GM19463 (cell line): ENCODE results near the gene UBTD1.
"Not testable (repeated sequence)": the region's sequence is repeated elsewhere in the genome, so short reads cannot be mapped to it uniquely, and the experiment has no call there.

Experiments
- ATAC-seq: cut with Tn5 transposase; IDR thresholded peaks from one replicate; pipeline ENCODE4 v1.9.1; 2021; ENCODE audit warnings: mild to moderate bottlenecking, moderate library complexity; ENCODE audit not compliant: unreplicated experiment

Gene UBTD1

DNA sequence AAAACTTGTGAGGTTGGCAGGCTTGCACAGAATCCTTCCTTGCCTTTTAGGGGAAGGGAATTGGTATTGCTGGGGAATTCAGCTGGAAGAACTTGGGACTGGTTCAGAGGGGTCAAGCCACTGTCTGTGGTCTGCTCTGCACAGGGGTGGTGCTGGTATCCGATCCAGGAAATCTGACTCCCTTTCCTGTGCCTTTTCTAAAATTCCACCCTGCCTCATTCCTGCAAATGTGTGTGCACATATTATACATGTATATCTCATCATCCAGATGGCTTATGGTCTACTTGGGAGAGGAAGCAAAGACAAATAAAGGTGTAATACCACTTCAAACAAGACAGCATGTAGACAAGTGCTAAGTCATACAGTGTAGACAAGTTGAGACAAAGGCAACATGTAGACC is 14.3 kb downstream of the UBTD1 start:
- no peak for ATAC-seq

DNA sequence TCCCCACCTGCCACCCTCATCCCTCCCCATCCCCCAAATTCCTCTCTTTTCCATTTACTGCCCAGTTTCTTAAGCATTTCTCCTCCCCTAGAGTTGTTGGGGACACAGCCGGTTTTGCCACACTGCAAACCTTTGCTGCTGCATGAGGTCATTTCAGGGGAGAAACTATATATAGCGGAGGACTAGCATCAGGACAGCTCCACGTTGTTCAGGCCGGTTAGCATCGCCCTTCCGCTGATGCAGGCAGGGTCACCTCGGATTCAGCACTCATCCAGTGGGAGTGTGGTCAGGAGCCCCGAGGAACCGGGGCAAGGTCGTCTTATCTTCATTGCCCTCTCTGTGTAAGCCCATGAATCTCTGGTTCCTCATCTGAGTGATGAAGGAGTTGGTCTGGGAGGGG is 15.6 kb downstream of the UBTD1 start:
- no peak for ATAC-seq

GRCh38 chr10:97515271-97515978 is 16.7 kb downstream of the UBTD1 start:
- ATAC-seq, result no peak

DNA sequence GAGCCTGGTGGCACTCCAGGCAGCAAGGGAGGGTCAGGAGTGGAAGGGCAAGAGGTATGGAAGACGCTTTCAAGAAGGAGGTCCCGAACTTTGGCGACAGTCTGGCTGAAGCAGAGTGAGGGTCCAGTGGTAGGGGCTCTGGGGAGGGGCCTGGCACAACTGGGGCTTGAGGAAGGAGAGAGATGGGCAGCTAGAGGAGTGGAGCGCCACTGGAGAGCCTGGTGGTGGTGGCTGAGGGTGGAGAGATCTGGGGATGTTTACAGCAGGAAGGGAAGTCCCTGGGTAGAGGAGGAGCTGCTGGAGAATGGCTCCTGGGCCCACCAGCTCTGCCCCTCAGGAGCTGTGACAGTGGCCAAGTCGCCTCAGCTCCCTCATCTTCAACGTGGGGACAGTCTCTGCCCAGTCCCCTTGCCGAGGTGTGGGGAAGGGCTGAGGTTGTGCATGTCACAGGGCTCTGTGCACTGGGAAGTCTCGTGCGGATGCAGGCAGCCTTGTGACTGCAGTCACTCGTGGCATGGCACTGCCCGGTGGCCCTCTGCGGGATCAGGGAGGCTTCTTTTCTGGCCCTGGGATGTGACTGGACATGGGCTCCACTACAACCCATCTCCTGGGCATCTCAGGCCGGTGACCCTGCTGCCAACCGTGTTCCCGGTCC is 18.5 kb downstream of the UBTD1 start:
- no peak for ATAC-seq

DNA sequence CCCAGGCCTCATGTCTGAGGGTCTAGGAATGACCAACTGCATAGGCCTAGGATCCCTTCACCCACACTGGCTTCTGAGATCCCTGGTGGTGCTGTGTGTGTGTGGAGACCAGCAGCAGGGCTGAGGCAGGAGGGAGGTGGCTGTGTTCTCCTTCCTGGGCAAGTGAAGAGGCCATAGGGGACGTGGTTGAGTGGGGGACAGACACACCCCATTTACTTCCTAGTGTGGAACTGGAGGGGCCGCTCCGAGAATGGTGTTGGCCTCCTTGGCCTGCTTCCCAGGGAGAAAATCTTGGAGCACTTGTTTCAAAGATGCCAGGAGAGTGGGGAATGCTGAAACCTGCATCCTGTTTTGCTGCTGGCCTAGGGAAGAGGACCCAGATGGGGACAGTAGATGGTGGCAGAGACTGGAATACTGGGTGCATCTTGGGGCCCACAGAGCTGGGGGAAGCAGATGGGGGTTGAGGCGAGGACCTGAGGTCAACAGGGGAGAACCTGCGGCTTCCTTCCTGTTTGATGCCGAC is 19.1 kb downstream of the UBTD1 start:
- no peak for ATAC-seq

DNA sequence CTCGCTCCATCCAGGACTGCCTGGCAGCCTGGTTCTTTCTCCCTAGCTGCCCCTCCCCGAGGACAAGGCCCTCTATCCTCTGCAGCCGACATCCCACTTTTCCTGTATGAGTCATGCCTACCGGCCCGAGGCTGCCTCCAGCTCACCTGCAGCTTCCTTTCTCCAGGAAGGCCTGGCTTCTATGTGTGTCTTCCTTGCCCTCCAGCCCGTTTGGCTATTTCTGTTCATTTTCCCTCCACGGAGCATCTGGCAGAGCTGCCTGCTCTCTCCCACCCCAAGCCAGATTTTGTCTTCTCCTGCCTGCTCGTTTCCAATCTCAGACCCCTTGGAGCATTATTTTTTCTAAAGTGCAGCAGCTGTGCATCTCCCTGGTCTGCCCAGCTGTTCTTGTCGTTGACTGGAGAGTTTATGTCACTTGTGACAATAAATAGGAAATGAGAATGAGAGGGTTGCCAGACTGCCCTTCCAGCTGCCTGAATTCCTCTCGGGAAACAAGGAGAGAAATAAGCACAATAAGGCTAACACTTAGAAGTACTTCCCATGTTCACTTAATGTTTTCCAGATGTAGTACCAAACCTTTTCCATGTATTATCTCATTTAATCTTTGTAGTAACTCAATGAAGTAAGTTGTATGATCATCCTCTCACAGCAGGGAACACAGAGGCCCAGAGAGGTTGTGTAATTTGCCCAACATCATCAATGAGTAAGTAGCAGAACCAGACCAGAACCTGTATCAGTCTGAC is 19.7 kb downstream of the UBTD1 start:
- no peak for ATAC-seq

DNA sequence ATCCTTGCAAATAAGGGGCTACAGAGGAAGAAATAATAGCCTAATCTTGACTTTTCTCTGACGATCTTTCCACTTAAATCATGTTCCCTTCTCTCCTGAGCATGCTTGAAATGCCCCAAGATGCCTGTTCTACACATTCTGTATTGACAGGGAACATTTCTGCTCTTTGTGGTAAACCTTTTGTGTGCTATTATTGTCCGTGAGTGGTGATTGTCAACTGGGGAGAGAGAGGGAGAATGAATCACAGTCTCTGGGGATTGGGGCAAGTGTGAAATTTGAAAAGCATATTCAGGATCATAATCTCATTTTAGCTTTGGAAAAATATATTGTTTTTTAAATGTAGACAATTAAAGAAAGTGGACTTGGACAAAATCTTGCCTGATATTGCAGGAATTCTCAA is 20.6 kb downstream of the UBTD1 start:
- ATAC-seq, result no peak

- ATAC-seq, result no peak
Observed at GRCh38 chr10:97520520-97520919, 21.8 kb downstream of the UBTD1 start.

DNA sequence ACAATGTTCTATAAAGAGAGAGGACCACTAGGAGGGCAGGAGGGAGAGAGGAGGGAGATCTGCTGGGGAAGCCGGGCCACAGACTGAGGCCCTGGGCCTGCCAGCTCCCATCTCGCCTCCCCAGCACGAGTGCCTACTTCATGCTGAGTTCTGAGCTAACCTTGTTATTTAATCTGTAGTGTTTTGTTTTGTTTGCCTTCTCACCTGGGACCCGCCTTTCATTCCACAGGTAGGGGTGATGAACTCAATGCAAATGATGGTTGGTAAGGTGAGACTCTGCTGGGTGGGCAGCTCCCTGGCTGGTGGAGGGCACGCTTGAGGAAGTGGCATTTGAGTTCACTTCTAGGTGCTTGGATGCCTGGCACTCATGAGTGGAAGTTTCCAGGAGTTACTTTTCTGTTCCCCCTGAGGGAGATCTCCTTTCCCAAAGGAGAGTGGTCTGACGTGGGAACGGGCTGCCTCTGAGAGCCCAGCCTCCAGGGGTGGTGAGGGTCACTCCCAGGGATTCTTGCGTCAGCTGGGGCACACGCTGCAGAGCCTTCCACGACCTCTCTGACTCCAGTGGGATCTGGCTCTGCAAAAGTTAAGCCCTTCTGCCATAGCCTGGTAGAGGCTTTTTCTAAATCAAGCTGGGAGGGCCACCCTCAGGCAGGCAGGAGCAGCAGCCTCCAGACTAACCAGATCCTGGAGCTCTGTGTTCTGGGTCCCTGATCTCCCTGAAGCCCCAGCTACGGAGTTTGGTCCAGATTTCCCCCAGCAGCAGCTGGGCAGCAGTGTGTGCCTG is 22.4 kb downstream of the UBTD1 start:
- ATAC-seq, result no peak

DNA sequence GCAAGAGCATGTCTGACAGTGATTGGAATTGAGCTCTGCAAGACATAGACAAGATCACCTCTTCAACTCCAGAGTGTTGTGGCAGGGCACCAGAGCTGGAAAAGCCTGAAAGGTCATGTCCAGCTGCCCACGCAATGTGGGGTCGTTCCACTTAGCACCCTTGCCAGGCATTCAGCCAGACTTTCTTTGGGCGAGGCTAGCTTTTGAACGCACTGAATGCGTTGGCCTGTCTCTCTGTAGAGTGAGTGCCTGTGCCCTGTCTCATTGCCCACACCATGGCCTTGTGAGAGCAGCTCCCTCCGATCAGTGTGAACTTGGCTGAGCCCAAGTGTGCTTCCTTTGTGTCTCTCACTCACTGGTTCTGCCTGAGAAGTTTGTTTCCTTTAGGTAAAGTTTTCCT is 23.3 kb downstream of the UBTD1 start:
- no peak for ATAC-seq

- ATAC-seq, result no peak
Observed at GRCh38 chr10:97522937-97523336, 24.2 kb downstream of the UBTD1 start.

GRCh38 chr10:97525086-97525485 is 26.4 kb downstream of the UBTD1 start:
- no peak for ATAC-seq

- ATAC-seq, result no peak
Observed at GRCh38 chr10:97525683-97526110, 27.0 kb downstream of the UBTD1 start.

DNA sequence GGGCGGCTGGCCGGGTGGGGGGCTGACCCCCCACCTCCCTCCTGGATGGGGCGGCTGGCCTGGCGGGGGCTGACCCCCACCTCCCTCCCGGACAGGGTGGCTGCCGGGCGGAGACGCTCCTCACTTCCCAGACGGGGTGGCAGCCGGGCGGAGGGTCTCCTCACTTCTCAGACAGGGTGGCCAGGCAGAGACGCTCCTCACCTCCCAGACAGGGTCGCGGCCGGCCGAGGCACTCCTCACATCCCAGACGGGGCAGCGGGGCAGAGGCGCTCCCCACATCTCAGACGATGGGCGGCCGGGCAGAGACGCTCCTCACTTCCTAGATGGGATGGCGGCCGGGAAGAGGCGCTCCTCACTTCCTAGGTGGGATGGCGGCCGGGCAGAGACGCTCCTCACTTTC is 30.2 kb downstream of the UBTD1 start:
- not testable (repeated sequence) for ATAC-seq

DNA sequence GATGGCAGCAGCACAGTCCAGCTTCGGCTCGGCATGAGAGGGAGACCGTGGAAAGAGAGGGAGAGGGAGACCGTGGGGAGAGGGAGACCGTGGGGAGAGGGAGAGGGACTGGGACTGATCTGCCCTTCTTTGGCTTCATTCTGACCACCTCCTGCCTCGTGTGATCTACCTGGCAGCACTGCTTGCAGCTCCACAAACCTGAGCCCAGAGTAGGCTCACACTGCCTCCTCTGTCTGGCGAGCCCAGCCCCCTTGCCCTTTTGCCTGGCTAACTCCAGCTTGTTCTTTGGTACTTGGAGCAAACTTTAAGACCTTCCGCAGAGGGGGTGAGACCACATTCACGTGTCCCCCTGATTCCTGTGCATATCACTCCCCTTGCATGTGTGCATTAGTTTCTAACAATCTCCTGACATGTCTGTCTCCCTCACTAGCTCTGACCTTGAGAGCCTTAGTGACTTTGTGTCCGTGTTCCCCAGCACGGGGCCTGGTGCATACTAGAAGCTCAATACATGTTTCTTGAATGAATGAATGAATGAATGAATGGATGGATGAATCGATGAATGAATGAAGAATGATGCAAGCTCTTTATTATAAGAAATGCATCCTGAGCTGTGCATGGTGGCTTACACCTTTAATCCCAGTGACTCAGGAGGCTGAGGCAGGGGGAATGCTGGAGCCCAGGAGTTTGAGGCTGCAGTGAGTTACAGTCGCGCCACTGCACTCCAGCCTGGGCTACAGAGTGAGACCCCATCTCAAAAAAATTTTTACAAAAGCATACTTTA is 31.2 kb downstream of the UBTD1 start:
- no peak for ATAC-seq

DNA sequence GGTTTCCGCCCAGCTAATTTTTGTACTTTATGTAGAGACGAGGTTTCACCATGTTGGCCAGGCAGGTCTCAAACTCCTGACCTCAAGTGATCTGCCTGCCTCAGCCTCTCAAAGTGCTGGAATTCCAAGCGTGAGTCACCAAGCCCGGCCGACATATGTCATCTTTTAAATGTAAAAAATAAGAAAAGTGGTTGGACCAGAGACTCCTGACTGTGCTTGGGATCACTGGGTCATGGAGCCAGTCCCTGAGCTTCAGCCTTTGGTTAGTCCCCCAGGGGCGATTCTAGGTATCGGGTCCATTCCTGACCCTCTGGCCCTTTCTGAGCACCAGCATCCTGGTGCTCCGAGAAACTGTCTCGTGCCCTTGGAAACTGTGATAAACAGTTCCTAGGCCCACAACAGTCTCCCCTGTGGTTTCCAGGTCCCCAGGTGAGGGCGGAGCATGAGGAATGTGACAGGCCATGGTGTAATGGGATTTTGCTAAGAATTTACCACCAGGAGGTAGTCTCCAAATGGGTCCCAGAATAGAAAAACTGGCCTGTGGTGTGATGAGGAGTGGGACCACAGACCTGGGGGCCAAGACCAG is 32.8 kb downstream of the UBTD1 start:
- no peak for ATAC-seq

- ATAC-seq, result no peak
Observed at GRCh38 chr10:97532935-97533671, 34.4 kb downstream of the UBTD1 start.

DNA sequence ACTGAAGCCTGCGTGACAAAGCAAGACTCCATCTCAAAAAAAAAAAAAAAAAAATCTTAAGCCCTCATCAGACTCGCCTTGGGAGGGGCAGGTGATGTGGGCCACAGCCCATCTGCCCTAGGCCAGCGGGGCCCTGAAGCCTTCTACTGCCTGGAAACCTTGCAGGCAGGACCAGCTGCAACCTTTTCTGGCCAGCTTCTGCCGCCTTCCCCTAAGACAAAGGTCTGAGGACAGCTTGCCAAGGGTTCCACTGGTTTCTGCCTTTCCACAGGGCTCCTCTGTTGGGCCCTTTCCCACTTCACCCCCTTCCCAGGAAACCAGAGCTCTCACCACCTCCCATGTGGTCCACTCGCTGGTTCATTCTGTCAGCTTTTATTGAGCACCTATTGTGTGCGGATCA is 35.2 kb downstream of the UBTD1 start:
- no peak for ATAC-seq

DNA sequence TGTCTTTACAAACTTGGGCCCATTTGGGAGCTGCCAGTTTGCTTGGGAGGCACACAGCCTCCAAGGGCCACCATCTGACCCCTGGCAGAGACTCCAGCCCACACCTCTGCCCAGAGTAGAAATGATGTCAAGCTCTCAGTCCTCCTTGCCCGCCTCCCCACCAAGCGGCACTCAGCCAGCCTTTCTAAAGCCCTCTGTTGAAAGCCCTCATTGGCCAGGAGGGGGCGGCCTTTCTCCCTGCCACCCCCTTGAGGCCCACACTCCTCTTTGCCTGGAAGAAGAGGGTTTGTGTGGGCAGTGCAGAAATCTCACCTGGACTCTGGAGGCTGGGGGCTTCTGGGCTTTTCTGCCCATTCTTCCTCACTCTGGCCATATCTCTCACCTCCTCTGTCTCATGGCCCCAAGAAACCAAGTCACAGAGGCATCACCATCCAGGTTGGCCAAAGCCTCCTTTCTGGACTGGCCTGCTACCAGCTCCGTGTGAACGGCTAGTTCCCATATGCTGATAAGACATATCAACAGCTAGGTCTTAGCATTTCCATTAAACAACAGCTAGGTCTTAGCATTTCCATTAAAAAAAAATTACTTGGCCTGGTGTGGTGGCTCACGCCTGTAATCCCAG is 36.1 kb downstream of the UBTD1 start:
- ATAC-seq, result no peak
